ENCODE data around the gene EMC9.

- TF ChIP-seq POLR2A (IDR thresholded peaks at IDR 0.05; ENCODE audit: low read depth, low read length), result no peak
- TF ChIP-seq TAF1 (IDR thresholded peaks at IDR 0.05; ENCODE audit: low read depth, low read length), result no peak
Measured at GRCh38 chr14:24185741-24186140, 44.4 kb upstream of the EMC9 start.

Data from GM12891 (cell line).